HepG2 (cell line): Measurements from ENCODE around the gene COX6A2.

Source experiments
- EZH2 ChIP-seq: conservative IDR thresholded peaks from 2 replicates; pipeline ENCODE4 v1.6.1; 2012; ENCODE audit warnings: mild to moderate bottlenecking, low read depth, low read length, moderate library complexity
- TF ChIP-seq, protein P1 (sequence below): sonication (generic); formaldehyde crosslinking; IDR thresholded peaks from 2 replicates; pipeline ENCODE4 v1.8.1; 2023; ENCODE audit warnings: mild to moderate bottlenecking, missing genetic modification reagents

DNA sequence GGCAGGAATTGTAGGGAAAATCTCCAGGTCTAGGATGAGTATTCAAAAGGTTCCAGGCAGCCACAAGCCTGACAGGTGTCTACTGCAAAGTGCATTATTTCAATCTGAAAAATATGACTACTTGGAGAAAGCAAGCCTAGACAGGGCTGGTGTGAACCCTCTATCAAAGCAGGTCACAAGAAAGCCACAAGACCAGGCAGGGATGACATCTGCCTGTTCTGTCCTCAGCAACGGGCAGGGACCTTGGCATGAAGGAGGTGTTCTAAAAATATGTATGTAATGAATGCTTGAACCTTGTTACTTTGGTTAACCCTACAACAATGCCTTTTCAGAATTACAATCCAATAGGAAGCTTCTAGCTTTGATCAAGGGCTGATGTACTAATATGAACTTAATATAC is 1.2 kb upstream of the COX6A2 start:
- TF ChIP-seq, protein P1, sequence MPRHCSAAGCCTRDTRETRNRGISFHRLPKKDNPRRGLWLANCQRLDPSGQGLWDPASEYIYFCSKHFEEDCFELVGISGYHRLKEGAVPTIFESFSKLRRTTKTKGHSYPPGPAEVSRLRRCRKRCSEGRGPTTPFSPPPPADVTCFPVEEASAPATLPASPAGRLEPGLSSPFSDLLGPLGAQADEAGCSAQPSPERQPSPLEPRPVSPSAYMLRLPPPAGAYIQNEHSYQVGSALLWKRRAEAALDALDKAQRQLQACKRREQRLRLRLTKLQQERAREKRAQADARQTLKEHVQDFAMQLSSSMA (CRISPR knock-in tag), result no peak
- no peak for TF ChIP-seq EZH2
